NOMO-1 (cell line): ENCODE results near the gene HIPK1.

Experiments used
- DNase-seq, 2 experiments: peaks; one replicate each; lab custom pipeline; 2025; ENCODE audit not compliant: unreplicated experiment in 2 of 2; lab: John Stamatoyannopoulos, UW

The HIPK1 gene

GRCh38 chr1:113978863-113979702, 50.0 kb downstream of the HIPK1 start, which contains the start of gene OLFML3:
Gene OLFML3, plus strand, starts transcription at chr1:113979474. Its CDS starts 43 bp downstream, at chr1:113979517.
- peak; percentile 59 to 77 for DNase-seq

GRCh38 chr1:113980110-113980509, 51.0 kb downstream of the HIPK1 start:
- DNase-seq, result no peak

GRCh38 chr1:113981962-113982931, 53.1 kb downstream of the HIPK1 start:
- peak; percentile 17 to 36 for DNase-seq

GRCh38 chr1:113982949-113983348, 53.8 kb downstream of the HIPK1 start:
- DNase-seq, result no peak

- no peak for DNase-seq
Observed at GRCh38 chr1:113983391-113983790, 54.3 kb downstream of the HIPK1 start.

- DNase-seq, result no peak
Observed at GRCh38 chr1:113983826-113984225, 54.7 kb downstream of the HIPK1 start.

GRCh38 chr1:113984710-113985109, 55.6 kb downstream of the HIPK1 start:
- DNase-seq, result no peak

GRCh38 chr1:113986802-113987201, 57.7 kb downstream of the HIPK1 start:
- DNase-seq, result no peak

GRCh38 chr1:113987259-113987658, 58.1 kb downstream of the HIPK1 start:
- no peak for DNase-seq

GRCh38 chr1:113990530-113990929, 61.4 kb downstream of the HIPK1 start:
- DNase-seq, result no peak

GRCh38 chr1:113990961-113991360, 61.8 kb downstream of the HIPK1 start:
- DNase-seq, result peak; percentile 20 to 56

GRCh38 chr1:113991467-113991997, 62.4 kb downstream of the HIPK1 start:
- DNase-seq, result peak in 1 of 2 experiments; percentile 41

- no peak for DNase-seq
Observed at GRCh38 chr1:113993072-113993471, 63.9 kb downstream of the HIPK1 start.

GRCh38 chr1:113993766-113994165, 64.6 kb downstream of the HIPK1 start:
- no peak for DNase-seq

GRCh38 chr1:113995382-113995781, 66.3 kb downstream of the HIPK1 start:
- no peak for DNase-seq

GRCh38 chr1:113998361-113998760, 69.2 kb downstream of the HIPK1 start:
- peak in 1 of 2 experiments; percentile 39 for DNase-seq

- no peak for DNase-seq
Observed at GRCh38 chr1:113999233-113999632, 70.1 kb downstream of the HIPK1 start.

GRCh38 chr1:113999799-114000198, 70.7 kb downstream of the HIPK1 start:
- DNase-seq, result no peak

GRCh38 chr1:114000406-114000805, 71.3 kb downstream of the HIPK1 start:
- no peak for DNase-seq

- no peak for DNase-seq
Observed at GRCh38 chr1:114002492-114003239, 73.5 kb downstream of the HIPK1 start.
